CD14-positive monocyte (primary cell): ENCODE results near the gene TBCEL. TPM values are rescaled to one million over a fixed set of nuclear protein-coding genes. Genes with fewer than 3 reads are reported as not detected.

Experiments used
- DNase-seq, 3 donors: peaks; one replicate each; pipeline ENCODE4 v3.0.0-alpha.2; 2011 to 2022
- H2AFZ ChIP-seq: 2 replicates; pipeline ENCODE4 v1.6.0; 2012; ENCODE audit warnings: mild to moderate bottlenecking, low read depth, low read length, inconsistent platforms; ENCODE audit not compliant: insufficient read depth, poor library complexity, severe bottlenecking
- H3K27ac ChIP-seq, 2 donors: 1 replicate in 1 of 2; 2 replicates in 1 of 2; pipeline ENCODE4 v1.5.1; 2012 to 2013; ENCODE audit warnings: low read length in 2 of 2, control low read depth in 1 of 2, inconsistent platforms in 1 of 2, low read depth in 1 of 2, mild to moderate bottlenecking in 1 of 2
- H3K27me3 ChIP-seq, 2 donors: one replicate each; pipeline versions ENCODE4 v1.6.0 to v1.6.1; 2011 to 2013; ENCODE audit warnings: low read length in 2 of 2; ENCODE audit not compliant: control insufficient read depth in 2 of 2, insufficient read depth in 2 of 2
- H3K36me3 ChIP-seq, 2 donors: replicated peaks in 1 of 2; 1 replicate in 1 of 2; 2 replicates in 1 of 2; pipeline versions ENCODE4 v1.5.1 to v1.6.1; 2012 to 2013; ENCODE audit warnings: low read length in 2 of 2, control low read depth in 1 of 2, inconsistent platforms in 1 of 2, mild to moderate bottlenecking in 1 of 2; ENCODE audit not compliant: insufficient read depth in 2 of 2, control insufficient read depth in 1 of 2
- H3K4me1 ChIP-seq, 2 donors: 1 replicate in 1 of 2; 2 replicates in 1 of 2; pipeline versions ENCODE4 v1.5.1 to v1.6.1; 2012 to 2013; ENCODE audit warnings: low read length in 2 of 2, control low read depth in 1 of 2, inconsistent platforms in 1 of 2, mild to moderate bottlenecking in 1 of 2, moderate library complexity in 1 of 2; ENCODE audit not compliant: insufficient read depth in 2 of 2, control insufficient read depth in 1 of 2
- H3K4me2 ChIP-seq: replicated peaks from 2 replicates; pipeline ENCODE3; 2012; ENCODE audit warnings: low read length, moderate library complexity, mild to moderate bottlenecking; ENCODE audit not compliant: poor library complexity, severe bottlenecking; ENCODE audit errors: extremely low read depth
- H3K4me3 ChIP-seq, 3 experiments: fragments of 200-600 bp in 1 of 3; sonication (generic) in 1 of 3; replicated peaks in 1 of 3; 1 replicate in 2 of 3; 2 replicates in 1 of 3; pipeline ENCODE4 v1.5.1; 2011 to 2013; ENCODE audit warnings: low read length in 3 of 3, mild to moderate bottlenecking in 3 of 3, control low read depth in 2 of 3, low read depth in 2 of 3, inconsistent platforms in 1 of 3, moderate library complexity in 1 of 3
- H3K79me2 ChIP-seq: 2 replicates; pipeline ENCODE4 v1.6.0; 2012; ENCODE audit warnings: mild to moderate bottlenecking, control low read depth, inconsistent platforms, low read length, moderate library complexity; ENCODE audit not compliant: insufficient read depth
- H3K9ac ChIP-seq: 2 replicates; pipeline ENCODE4 v1.6.0; 2017; ENCODE audit warnings: low read length, mild to moderate bottlenecking; ENCODE audit not compliant: insufficient read depth, poor library complexity, severe bottlenecking
- H3K9me3 ChIP-seq, 2 donors: replicated peaks in 1 of 2; 1 replicate in 1 of 2; 2 replicates in 1 of 2; pipeline versions ENCODE4 v1.5.1 to v1.6.1; 2012 to 2013; ENCODE audit warnings: low read length in 2 of 2, control low read depth in 1 of 2; ENCODE audit not compliant: control insufficient read depth in 1 of 2, insufficient read depth in 1 of 2
- H4K20me1 ChIP-seq: 2 replicates; pipeline ENCODE4 v1.6.0; 2012; ENCODE audit warnings: mild to moderate bottlenecking, low read length, control low read depth, moderate library complexity; ENCODE audit not compliant: insufficient read depth
- H3K27ac Mint-ChIP-seq, 7 donors: one replicate each; pipeline ENCODE4 v1.8.0; 2020; ENCODE audit warnings: mild to moderate bottlenecking in 7 of 7, mixed read lengths in 7 of 7, moderate library complexity in 6 of 7, inconsistent platforms in 2 of 7
- H3K27me3 Mint-ChIP-seq, 3 donors: one replicate each; pipeline ENCODE4 v1.8.0; 2021 to 2022; ENCODE audit warnings: low read depth in 3 of 3, mild to moderate bottlenecking in 3 of 3, mixed read lengths in 3 of 3, moderate library complexity in 3 of 3, inconsistent platforms in 1 of 3
- H3K36me3 Mint-ChIP-seq, 2 donors: one replicate each; pipeline ENCODE4 v1.8.0; 2020; ENCODE audit warnings: mixed read lengths in 2 of 2, inconsistent platforms in 1 of 2, mild to moderate bottlenecking in 1 of 2
- H3K4me1 Mint-ChIP-seq: one replicate; pipeline ENCODE4 v1.8.0; 2020; ENCODE audit warnings: mild to moderate bottlenecking, mixed read lengths
- H3K4me3 Mint-ChIP-seq, 2 donors: one replicate each; pipeline ENCODE4 v1.8.0; 2020; ENCODE audit warnings: mild to moderate bottlenecking in 2 of 2, mixed read lengths in 2 of 2, moderate library complexity in 1 of 2
- H3K9me3 Mint-ChIP-seq, 7 donors: one replicate each; pipeline ENCODE4 v1.8.0; 2020 to 2022; ENCODE audit warnings: mixed read lengths in 7 of 7, mild to moderate bottlenecking in 6 of 7, moderate library complexity in 6 of 7, inconsistent platforms in 2 of 7
- CTCF ChIP-seq: fragments of 200-600 bp; IDR thresholded peaks from one replicate; pipeline ENCODE4 v1.8.0; 2022; ENCODE audit warnings: antibody characterized with exemption, mild to moderate bottlenecking
- WGBS: methylation state at CpG from one replicate; pipeline ENCODE4 v1.1.5; 2013; ENCODE audit warnings: missing lambda C conversion rate; ENCODE audit not compliant: insufficient coverage; 5-methylcytosine and 5-hydroxymethylcytosine counted together
- intact Hi-C, 2 donors: fragments of 100-400 bp; cut with micrococcal nuclease; formaldehyde crosslinking; loops; one replicate each; pipeline versions ENCODE4 v1.15.0 to v1.15.1; 2023
- polyA plus RNA-seq, 3 donors: library from polyadenylated mRNA; depleted of rRNA in 1 of 3; unstranded in 2 of 3; stranded (reverse) in 1 of 3; fragments of 300-500 nt in 2 of 3; fragments of >200 nt in 1 of 3; fragmentation: Illumina TruSeq in 2 of 3; gene quantifications; 1 replicate in 2 of 3; 2 replicates in 1 of 3; pipeline ENCODE4 v1.2.3, GENCODE V29; 2012 to 2021

TBCEL gene
- polyA plus RNA-seq, 3 donors, result 3.9 to 6.5 (median 5.0) TPM

GRCh38 chr11:120974466-120974865, 49.4 kb upstream of the TBCEL start:
- H3K4me1 ChIP-seq, result no peaks in the 10 kb centered on the region
- Mint-ChIP-seq H3K9me3 (no peaks in the 10 kb centered on the region), H3K27ac (no peak overlapping the region), H3K27me3 (peaks cover 11 to 33% (median 13%) of the 10 kb centered on the region in 3 donors), H3K4me1 (no peaks in the 10 kb centered on the region), H3K4me3 (no peak overlapping the region), H3K36me3 (no peaks in the 10 kb centered on the region)
- TF ChIP-seq CTCF, result no peak
- no peak overlapping the region for H3K4me2 ChIP-seq
- H3K79me2 ChIP-seq, result no peaks in the 10 kb centered on the region
- no peak overlapping the region for H3K4me3 ChIP-seq
- no peak for DNase-seq
- H3K9me3 ChIP-seq, result no peaks in the 10 kb centered on the region
- H3K27ac ChIP-seq, result no peak overlapping the region
- no peaks in the 10 kb centered on the region for H3K36me3 ChIP-seq
- H3K27me3 ChIP-seq, result peaks cover 0 to 4% of the 10 kb centered on the region in 2 donors
- intact Hi-C loops, result no loop called here
- H4K20me1 ChIP-seq, result no peaks in the 10 kb centered on the region
- WGBS, result 73% methylated on average over 8 of the region's 9 CpGs
- no peak overlapping the region for H2AFZ ChIP-seq
- H3K9ac ChIP-seq, result no peak overlapping the region

- H3K4me1 Mint-ChIP-seq, result no peaks in the 10 kb centered on the region
- no peak overlapping the region for H3K27ac ChIP-seq
- H3K79me2 ChIP-seq, result no peaks in the 10 kb centered on the region
- H3K36me3 Mint-ChIP-seq, result no peaks in the 10 kb centered on the region
- DNase-seq, result no peak
- no peak overlapping the region for H3K4me2 ChIP-seq
- no peaks in the 10 kb centered on the region for H3K4me1 ChIP-seq
- H3K4me3 Mint-ChIP-seq, result no peak overlapping the region
- H3K27me3 ChIP-seq, result peaks cover 0 to 4% of the 10 kb centered on the region in 2 donors
- H2AFZ ChIP-seq, result no peak overlapping the region
- intact Hi-C loops, result no loop called here
- no peak overlapping the region for H3K4me3 ChIP-seq
- H3K9ac ChIP-seq, result no peak overlapping the region
- no peaks in the 10 kb centered on the region for H3K9me3 ChIP-seq
- no peaks in the 10 kb centered on the region for H3K9me3 Mint-ChIP-seq
- H3K27me3 Mint-ChIP-seq, result peaks cover 14 to 36% (median 15%) of the 10 kb centered on the region in 3 donors
- 31% methylated on average over 3 of the region's 4 CpGs for WGBS
- no peak overlapping the region for H3K27ac Mint-ChIP-seq
- no peak for TF ChIP-seq CTCF
- H3K36me3 ChIP-seq, result no peaks in the 10 kb centered on the region
- H4K20me1 ChIP-seq, result no peaks in the 10 kb centered on the region
These were observed 48.9 kb upstream of the TBCEL start for GRCh38 chr11:120974965-120975364.
